B cell (primary cell): ENCODE results near the gene TREM1.

Experiments
- CTCF ChIP-seq: fragments of 200-600 bp; IDR thresholded peaks from one replicate; pipeline ENCODE4 v1.8.0; 2022; ENCODE audit warnings: antibody characterized with exemption, mild to moderate bottlenecking
- EZH2 ChIP-seq: IDR thresholded peaks from 2 replicates; pipeline ENCODE4 v1.6.1; 2012; ENCODE audit warnings: borderline replicate concordance, low read depth, mild to moderate bottlenecking, moderate library complexity, low read length; ENCODE audit not compliant: insufficient read depth, poor library complexity, severe bottlenecking

- TF ChIP-seq CTCF (no peak), EZH2 (no peak)
Measured at GRCh38 chr6:41288754-41289129, 2.3 kb upstream of the TREM1 start.
